ENCODE results near the gene CYB561D1. TPM values are rescaled to one million over a fixed set of nuclear protein-coding genes. Genes with fewer than 3 reads are reported as not detected.

Gene CYB561D1
- total RNA-seq, 2 experiments from 2014 or later = 7.0 to 9.5 TPM

- no peak overlapping the region for H3K4me3 Mint-ChIP-seq
- H3K4me1 Mint-ChIP-seq (ENCODE audit: low read depth) = no peaks in the 10 kb centered on the region
- DNase-seq = no peak
- ChIA-PET POLR2A (interaction anchor here (1.2 kb wide), 1 partner anchor 19 kb away, joined by 3 read pairs; the partner anchor contains the start of gene CYB561D1), CTCF (interaction anchor here (0.9 to 1.0 kb wide), 2 partner anchors 11 to 57 kb away, joined by 4 to 6 read pairs; no protein-coding TSS in a partner anchor)
- ATAC-seq = no peak
- no peaks in the 10 kb centered on the region for H3K9me3 Mint-ChIP-seq
- intact Hi-C loops (cut with micrococcal nuclease) = no loop called here
- no peaks in the 10 kb centered on the region for H3K36me3 Mint-ChIP-seq (ENCODE audit: low read depth)
- no peak overlapping the region for H3K27ac Mint-ChIP-seq
- TF ChIP-seq, protein P1, sequence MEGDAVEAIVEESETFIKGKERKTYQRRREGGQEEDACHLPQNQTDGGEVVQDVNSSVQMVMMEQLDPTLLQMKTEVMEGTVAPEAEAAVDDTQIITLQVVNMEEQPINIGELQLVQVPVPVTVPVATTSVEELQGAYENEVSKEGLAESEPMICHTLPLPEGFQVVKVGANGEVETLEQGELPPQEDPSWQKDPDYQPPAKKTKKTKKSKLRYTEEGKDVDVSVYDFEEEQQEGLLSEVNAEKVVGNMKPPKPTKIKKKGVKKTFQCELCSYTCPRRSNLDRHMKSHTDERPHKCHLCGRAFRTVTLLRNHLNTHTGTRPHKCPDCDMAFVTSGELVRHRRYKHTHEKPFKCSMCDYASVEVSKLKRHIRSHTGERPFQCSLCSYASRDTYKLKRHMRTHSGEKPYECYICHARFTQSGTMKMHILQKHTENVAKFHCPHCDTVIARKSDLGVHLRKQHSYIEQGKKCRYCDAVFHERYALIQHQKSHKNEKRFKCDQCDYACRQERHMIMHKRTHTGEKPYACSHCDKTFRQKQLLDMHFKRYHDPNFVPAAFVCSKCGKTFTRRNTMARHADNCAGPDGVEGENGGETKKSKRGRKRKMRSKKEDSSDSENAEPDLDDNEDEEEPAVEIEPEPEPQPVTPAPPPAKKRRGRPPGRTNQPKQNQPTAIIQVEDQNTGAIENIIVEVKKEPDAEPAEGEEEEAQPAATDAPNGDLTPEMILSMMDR (IDR thresholded peaks at IDR 0.05) = no peak
- H3K27me3 Mint-ChIP-seq = peaks cover 24% of the 10 kb centered on the region
Observed at GRCh38 chr1:109475261-109475660, 18.6 kb upstream of the CYB561D1 start.

- no peak overlapping the region for H3K27ac Mint-ChIP-seq
- H3K27me3 Mint-ChIP-seq = peaks cover 16% of the 10 kb centered on the region
- TF ChIP-seq, protein P1 (IDR thresholded peaks at IDR 0.05) = no peak
- DNase-seq = no peak
- no peak overlapping the region for H3K4me3 Mint-ChIP-seq
- POLR2A ChIA-PET = no interaction called here
- no peak for ATAC-seq
- no peaks in the 10 kb centered on the region for H3K4me1 Mint-ChIP-seq (ENCODE audit: low read depth)
- CTCF ChIA-PET = interaction anchor here (1.2 kb wide), 1 partner anchor 55 kb away, joined by 3 read pairs; no protein-coding TSS in a partner anchor
- no peaks in the 10 kb centered on the region for H3K9me3 Mint-ChIP-seq
- intact Hi-C loops (cut with micrococcal nuclease) = no loop called here
- no peaks in the 10 kb centered on the region for H3K36me3 Mint-ChIP-seq (ENCODE audit: low read depth)
Observed at GRCh38 chr1:109476825-109477224, 17.1 kb upstream of the CYB561D1 start.

- Mint-ChIP-seq H3K36me3 (ENCODE audit: low read depth) (no peaks in the 10 kb centered on the region), H3K4me3 (no peak overlapping the region), H3K27ac (no peak overlapping the region), H3K4me1 (ENCODE audit: low read depth) (peaks cover 6% of the 10 kb centered on the region), H3K27me3 (peaks cover 10% of the 10 kb centered on the region), H3K9me3 (no peaks in the 10 kb centered on the region)
- no peak for DNase-seq
- ATAC-seq = no peak
- TF ChIP-seq, protein P1 (IDR thresholded peaks at IDR 0.05) = no peak
- ChIA-PET POLR2A (no interaction called here), CTCF (interaction anchor here (1.0 to 2.6 kb wide), 3 partner anchors 8 to 54 kb away, joined by 3 to 13 read pairs (median 4); no protein-coding TSS in a partner anchor)
- intact Hi-C loops (cut with micrococcal nuclease) = no loop called here
Observed at GRCh38 chr1:109477821-109478220, 16.1 kb upstream of the CYB561D1 start.

GRCh38 chr1:109478806-109479205 is 15.1 kb upstream of the CYB561D1 start:
- intact Hi-C loops (cut with micrococcal nuclease) = no loop called here
- DNase-seq (peak; percentile 57), ATAC-seq (no peak)
- H3K4me1 Mint-ChIP-seq (ENCODE audit: low read depth) = peaks cover 14% of the 10 kb centered on the region
- TF ChIP-seq, protein P1 (IDR thresholded peaks at IDR 0.05) = no peak
- H3K9me3 Mint-ChIP-seq = no peaks in the 10 kb centered on the region
- peaks cover 6% of the 10 kb centered on the region for H3K27me3 Mint-ChIP-seq
- no peaks in the 10 kb centered on the region for H3K36me3 Mint-ChIP-seq (ENCODE audit: low read depth)
- H3K4me3 Mint-ChIP-seq = no peak overlapping the region
- no peak overlapping the region for H3K27ac Mint-ChIP-seq
- ChIA-PET CTCF (interaction anchor here (1.0 to 2.6 kb wide), 4 partner anchors 9 to 54 kb away, joined by 4 to 13 read pairs (median 10); partner anchors contain the start of gene CYB561D1), POLR2A (interaction anchor here (1.2 kb wide), 1 partner anchor 15 kb away, joined by 6 read pairs; the partner anchor contains the start of gene CYB561D1)

- DNase-seq (no peak), ATAC-seq (no peak)
- ChIA-PET POLR2A (interaction anchor here (0.6 to 1.2 kb wide), 2 partner anchors 15 to 90 kb away, joined by 3 to 6 read pairs; partner anchors contain the start of gene CYB561D1), CTCF (interaction anchor here (1.6 to 2.6 kb wide), 3 partner anchors 12 to 53 kb away, joined by 9 to 13 read pairs (median 10); partner anchors contain the start of gene CYB561D1)
- H3K36me3 Mint-ChIP-seq (ENCODE audit: low read depth) = no peaks in the 10 kb centered on the region
- no peaks in the 10 kb centered on the region for H3K9me3 Mint-ChIP-seq
- peaks cover 14% of the 10 kb centered on the region for H3K4me1 Mint-ChIP-seq (ENCODE audit: low read depth)
- no peak overlapping the region for H3K4me3 Mint-ChIP-seq
- peaks cover 6% of the 10 kb centered on the region for H3K27me3 Mint-ChIP-seq
- no peak overlapping the region for H3K27ac Mint-ChIP-seq
- TF ChIP-seq, protein P1 (IDR thresholded peaks at IDR 0.05) = no peak
- intact Hi-C loops (cut with micrococcal nuclease) = no loop called here
Observed at GRCh38 chr1:109479311-109479710, 14.6 kb upstream of the CYB561D1 start.

Measured in activated CD8-positive, alpha-beta T cell treated with anti-CD3 and anti-CD28 coated beads for 36 hours (primary cell).